ENCODE results near the gene CDYL.

- TF ChIP-seq CTCF (IDR thresholded peaks at IDR 0.05) (no peak), POLR2A (IDR thresholded peaks at IDR 0.05) (no peak), POLR2AphosphoS5 (IDR thresholded peaks at IDR 0.05; ENCODE audit: insufficient read depth in 1 of 2, low read depth in 1 of 2) (no peak)
These were observed 16.2 kb upstream of the CDYL start for GRCh38 chr6:4759997-4760396.
